HG03060 (cell line): ENCODE data around the gene ZNF536.

Experiments used
- ATAC-seq: cut with Tn5 transposase; IDR thresholded peaks from one replicate; pipeline ENCODE4 v1.9.1; 2021; ENCODE audit warnings: low read depth, moderate number of reproducible peaks; ENCODE audit not compliant: unreplicated experiment

The ZNF536 gene

GRCh38 chr19:30551271-30551670 lies 179.1 kb downstream of the ZNF536 start:
- ATAC-seq: no peak

GRCh38 chr19:30552593-30552992 lies 180.4 kb downstream of the ZNF536 start:
- no peak for ATAC-seq

- no peak for ATAC-seq
Measured at GRCh38 chr19:30555075-30555790, 183.0 kb downstream of the ZNF536 start.

- ATAC-seq: no peak
Measured at GRCh38 chr19:30555791-30556110, 183.6 kb downstream of the ZNF536 start.

- no peak for ATAC-seq
Measured at GRCh38 chr19:30556230-30556711, 184.1 kb downstream of the ZNF536 start.

GRCh38 chr19:30557212-30557611 lies 185.0 kb downstream of the ZNF536 start:
- no peak for ATAC-seq

GRCh38 chr19:30557927-30558557 lies 185.9 kb downstream of the ZNF536 start:
- ATAC-seq: no peak

GRCh38 chr19:30558793-30559192 lies 186.6 kb downstream of the ZNF536 start:
- ATAC-seq: no peak

GRCh38 chr19:30559446-30559845 lies 187.3 kb downstream of the ZNF536 start:
- no peak for ATAC-seq

- ATAC-seq: no peak
Measured at GRCh38 chr19:30562981-30563380, 190.8 kb downstream of the ZNF536 start.

- ATAC-seq: no peak
Measured at GRCh38 chr19:30563691-30564090, 191.5 kb downstream of the ZNF536 start.

- no peak for ATAC-seq
Measured at GRCh38 chr19:30564551-30565011, 192.4 kb downstream of the ZNF536 start.

- no peak for ATAC-seq
Measured at GRCh38 chr19:30565636-30566035, 193.5 kb downstream of the ZNF536 start.

- no peak for ATAC-seq
Measured at GRCh38 chr19:30566681-30567420, 194.7 kb downstream of the ZNF536 start.

GRCh38 chr19:30567536-30568232 lies 195.5 kb downstream of the ZNF536 start:
- ATAC-seq: no peak

GRCh38 chr19:30570194-30570593 lies 198.0 kb downstream of the ZNF536 start:
- no peak for ATAC-seq

- no peak for ATAC-seq
Measured at GRCh38 chr19:30577551-30578105, 205.4 kb downstream of the ZNF536 start.

GRCh38 chr19:30579419-30579818 lies 207.2 kb downstream of the ZNF536 start:
- ATAC-seq: no peak

GRCh38 chr19:30580673-30581072 lies 208.5 kb downstream of the ZNF536 start:
- no peak for ATAC-seq

- ATAC-seq: no peak
Measured at GRCh38 chr19:30584090-30584489, 211.9 kb downstream of the ZNF536 start.

GRCh38 chr19:30587869-30588268 lies 215.7 kb downstream of the ZNF536 start:
- no peak for ATAC-seq
